GM21723 (cell line): ENCODE results near the gene CLEC4E.
"Not testable (repeated sequence)": the region's sequence is repeated elsewhere in the genome, so short reads cannot be mapped to it uniquely, and the experiment has no call there.

Experiments
- ATAC-seq: cut with Tn5 transposase; IDR thresholded peaks from one replicate; pipeline ENCODE4 v1.9.1; 2021; ENCODE audit warnings: mild to moderate bottlenecking, moderate library complexity; ENCODE audit not compliant: unreplicated experiment

CLEC4E gene, protein sequence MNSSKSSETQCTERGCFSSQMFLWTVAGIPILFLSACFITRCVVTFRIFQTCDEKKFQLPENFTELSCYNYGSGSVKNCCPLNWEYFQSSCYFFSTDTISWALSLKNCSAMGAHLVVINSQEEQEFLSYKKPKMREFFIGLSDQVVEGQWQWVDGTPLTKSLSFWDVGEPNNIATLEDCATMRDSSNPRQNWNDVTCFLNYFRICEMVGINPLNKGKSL

DNA sequence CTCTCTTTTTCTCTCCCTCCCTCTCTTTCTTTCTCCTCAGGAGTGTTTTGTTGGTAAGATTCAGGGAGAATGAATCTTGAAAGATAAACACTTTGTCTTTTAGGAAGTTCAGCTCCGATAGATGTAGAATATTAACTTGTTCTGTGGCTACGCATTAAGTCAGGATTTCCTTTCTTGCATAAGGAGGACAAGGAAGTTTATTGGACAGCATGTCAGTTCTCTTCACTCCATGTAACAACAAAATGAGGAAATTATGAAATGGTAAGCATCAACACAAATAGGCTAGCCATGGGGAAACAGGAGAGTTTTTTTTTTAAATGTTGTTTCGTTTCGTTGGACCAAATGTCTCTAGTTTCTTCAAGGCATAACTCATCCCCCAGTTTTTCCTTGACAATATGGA lies at the start of gene CLEC4E:
CLEC4E (minus strand) TSS at position 75 of the 400 bp plus-strand sequence. CDS start 108 bp downstream, outside the sequence.
- ATAC-seq, result not testable (repeated sequence)

- ATAC-seq, result no peak
These were observed 49.0 kb upstream of the CLEC4E start for GRCh38 chr12:8589679-8590078.

DNA sequence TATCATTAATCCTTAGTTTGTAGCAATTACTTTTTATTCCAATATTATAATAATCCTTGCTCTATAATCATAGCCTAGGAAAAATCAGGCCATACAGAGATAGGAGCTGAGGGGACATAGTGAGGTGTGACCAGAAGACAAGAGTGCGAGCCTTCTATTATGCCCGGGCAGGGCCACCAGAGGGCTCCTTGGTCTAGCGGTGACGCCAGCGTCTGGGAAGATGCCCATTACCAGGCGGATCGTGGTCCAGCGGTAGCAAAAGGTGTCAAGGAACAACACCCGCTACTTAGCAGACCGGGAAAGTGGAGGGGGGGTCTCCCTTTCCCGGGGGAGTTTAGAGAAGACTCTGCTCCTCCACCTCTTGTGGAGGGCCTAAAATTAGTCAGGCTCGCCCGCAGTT lies 43.8 kb upstream of the CLEC4E start:
- not testable (repeated sequence) for ATAC-seq

GRCh38 chr12:8584004-8584403 lies 43.3 kb upstream of the CLEC4E start:
- ATAC-seq, result no peak

DNA sequence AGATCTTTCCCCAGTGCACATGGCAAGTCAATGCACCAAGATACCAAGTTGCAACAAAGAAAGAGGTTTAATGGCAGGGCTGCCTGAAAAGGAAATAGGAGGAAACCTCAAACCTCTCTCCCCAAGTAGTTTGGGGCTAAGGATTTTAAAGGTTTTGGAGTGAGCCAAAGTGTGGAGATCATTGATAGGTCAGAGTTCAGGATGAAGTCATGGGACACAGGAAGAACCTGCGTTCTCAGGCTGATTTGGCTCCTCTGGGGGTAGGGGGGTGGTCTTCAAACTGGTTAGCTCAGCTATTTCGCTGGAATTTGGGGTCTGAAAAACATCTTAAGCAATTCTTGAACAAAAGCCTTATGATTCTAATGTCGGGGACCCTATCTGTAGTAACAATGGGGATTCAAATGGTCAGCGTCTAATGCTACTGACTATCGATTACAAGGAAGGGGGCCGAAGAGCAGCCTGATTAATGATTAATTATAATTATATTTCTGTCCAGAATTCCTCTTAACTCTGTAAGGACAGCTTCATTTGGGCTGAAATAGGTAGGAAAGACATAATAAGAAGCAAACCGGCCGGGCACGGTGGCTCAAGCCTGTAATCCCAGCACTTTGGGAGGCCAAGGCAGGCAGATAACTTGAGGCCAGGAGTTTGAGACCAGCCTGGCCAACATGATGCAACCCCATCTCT lies 40.5 kb upstream of the CLEC4E start:
- ATAC-seq, result no peak

GRCh38 chr12:8577879-8578278 lies 37.2 kb upstream of the CLEC4E start:
- no peak for ATAC-seq

DNA sequence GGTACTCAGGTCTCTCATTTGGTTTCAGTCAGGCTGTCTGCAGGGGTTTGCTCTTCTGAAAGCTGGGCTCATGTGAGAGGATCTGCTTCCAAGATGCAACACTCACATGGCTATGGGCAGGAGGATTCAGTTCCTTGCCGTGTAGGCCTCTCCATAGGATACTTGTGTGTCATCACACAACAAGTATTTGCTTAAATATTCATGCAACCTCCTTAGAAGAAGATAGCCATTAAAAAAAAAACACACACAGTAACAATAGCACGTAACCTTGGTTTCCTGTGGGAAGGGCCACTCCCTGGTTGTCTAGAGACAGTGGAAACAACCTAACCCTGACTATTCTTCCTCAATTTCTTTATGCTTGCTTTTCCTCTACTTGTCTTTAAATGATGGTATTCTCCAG lies 31.8 kb upstream of the CLEC4E start:
- ATAC-seq, result no peak

DNA sequence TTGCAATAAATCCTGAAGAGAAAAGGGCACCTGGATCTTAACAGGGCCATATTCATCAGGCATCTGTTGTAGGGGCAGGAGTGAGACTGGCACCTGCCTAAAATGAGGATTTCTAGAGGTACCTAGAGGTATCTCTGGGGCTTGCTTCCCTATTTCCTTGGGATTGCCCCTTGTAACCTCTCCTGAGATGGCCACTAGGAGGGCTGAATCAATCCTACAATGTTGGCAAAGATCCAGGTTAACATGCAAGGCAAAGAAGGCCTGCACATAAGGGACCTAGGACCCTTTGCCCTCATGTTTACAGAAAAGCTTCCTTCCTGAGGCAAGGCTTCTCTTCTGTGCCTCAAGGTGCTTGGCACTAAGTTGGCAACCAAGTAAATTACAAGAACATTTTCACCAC lies 25.8 kb upstream of the CLEC4E start:
- no peak for ATAC-seq

- not testable (repeated sequence) for ATAC-seq
These were observed 25.3 kb upstream of the CLEC4E start for GRCh38 chr12:8566052-8566451.

DNA sequence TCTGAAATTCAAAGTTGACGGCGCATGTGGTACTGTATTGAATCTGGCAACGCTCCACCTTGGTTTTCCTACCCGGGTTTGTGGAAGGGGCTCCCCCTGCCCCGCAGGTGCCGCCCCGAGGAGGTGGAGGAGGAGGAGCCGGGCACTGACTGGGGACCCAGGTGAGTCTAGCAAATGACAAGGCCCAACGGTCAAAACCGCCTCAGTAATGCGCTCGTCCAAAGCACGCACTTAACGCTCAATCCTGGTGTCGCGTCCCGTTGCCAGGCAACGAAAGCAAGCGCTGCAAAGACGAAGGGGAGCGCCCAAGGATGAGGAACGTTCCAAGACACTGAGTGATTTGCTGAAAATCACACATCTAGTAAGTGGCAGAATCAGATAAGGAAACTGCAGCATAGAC lies 24.0 kb upstream of the CLEC4E start:
- no peak for ATAC-seq

GRCh38 chr12:8563356-8563755 lies 22.7 kb upstream of the CLEC4E start:
- ATAC-seq, result no peak

DNA sequence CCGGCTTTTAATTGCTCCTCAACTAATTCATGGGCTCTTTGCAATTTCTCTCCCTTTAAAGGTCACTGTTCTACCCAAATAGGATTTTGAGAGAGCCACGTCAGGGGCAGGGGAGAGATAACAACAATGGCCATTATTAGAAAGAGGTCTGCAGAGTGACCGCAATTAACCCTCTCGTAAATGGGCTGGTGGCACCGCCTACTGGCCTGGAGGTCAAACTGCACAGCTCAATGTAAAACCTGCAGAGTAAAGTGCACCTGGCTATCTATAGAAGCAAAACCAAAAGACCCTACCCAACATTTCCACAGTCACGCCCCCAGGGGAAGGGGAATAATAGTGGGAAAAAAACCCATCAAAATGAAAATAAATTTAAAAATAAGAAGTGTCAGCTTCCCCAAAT lies 21.6 kb upstream of the CLEC4E start:
- no peak for ATAC-seq

GRCh38 chr12:8561011-8561410 lies 20.3 kb upstream of the CLEC4E start:
- no peak for ATAC-seq

- no peak for ATAC-seq
These were observed 19.0 kb upstream of the CLEC4E start for GRCh38 chr12:8559676-8560075.

DNA sequence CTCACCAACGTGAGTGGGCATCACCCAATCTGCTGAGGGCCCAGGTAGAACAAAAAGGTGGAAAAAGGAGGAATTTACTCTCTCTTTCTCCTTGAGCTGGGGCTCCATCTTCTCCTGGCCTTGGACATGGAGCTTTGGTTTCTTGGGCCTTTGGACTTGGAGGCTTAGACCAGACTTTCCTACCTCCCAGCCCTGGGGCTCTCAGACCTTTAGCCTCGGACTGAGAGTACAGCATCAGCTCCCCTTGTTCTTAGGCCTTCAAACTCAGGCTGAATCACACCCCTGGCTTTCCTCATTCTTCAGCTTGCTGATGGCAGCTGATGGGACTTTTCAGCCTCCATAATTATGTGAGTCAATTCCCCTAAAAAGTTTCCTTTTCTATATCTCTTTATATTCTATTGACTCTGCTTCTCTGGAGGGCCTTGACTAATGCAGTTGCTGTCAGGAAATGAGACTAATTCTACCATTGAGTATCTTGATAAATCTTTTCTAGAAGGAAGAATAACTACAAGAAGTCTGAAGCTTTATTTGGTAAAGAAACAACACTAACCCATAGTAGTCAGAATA lies 15.9 kb upstream of the CLEC4E start:
- ATAC-seq, result no peak

DNA sequence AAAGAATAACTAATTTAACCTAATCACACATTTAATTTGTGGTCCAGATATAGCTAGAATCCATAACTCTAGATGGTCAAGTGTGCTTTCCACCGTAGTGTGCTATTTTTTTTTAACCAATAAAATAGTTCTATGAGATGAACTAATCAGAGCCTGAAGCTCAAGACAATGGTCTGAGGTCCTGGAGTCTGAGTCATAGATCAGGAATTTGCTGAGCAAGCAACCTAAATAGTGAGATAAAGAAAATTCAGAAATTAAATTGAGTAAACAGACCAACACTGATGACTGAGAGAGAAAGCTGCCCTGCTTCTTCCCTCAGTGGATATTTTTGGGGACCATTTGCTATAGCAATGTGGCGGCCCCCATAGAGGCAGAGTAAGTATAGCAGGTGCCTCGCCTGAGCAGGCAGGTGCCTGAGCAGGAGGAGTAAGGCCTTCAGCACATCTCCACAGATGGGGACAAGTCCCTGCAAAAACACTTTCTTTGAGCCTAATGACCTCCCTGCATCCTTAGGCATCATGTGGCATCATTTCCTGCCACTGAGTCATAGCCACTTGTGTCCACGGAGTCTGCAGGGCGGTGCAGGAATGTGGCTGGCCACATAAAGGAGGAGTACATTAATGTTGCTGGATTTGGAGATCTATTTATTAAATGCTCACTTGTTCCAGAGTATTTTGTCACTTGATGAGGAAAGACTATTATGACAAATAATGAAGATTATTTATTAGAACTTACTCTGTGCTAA lies 13.9 kb upstream of the CLEC4E start:
- ATAC-seq, result no peak

GRCh38 chr12:8553088-8553627 lies 12.5 kb upstream of the CLEC4E start:
- ATAC-seq, result no peak

- no peak for ATAC-seq
These were observed 8.7 kb upstream of the CLEC4E start for GRCh38 chr12:8549381-8549780.

DNA sequence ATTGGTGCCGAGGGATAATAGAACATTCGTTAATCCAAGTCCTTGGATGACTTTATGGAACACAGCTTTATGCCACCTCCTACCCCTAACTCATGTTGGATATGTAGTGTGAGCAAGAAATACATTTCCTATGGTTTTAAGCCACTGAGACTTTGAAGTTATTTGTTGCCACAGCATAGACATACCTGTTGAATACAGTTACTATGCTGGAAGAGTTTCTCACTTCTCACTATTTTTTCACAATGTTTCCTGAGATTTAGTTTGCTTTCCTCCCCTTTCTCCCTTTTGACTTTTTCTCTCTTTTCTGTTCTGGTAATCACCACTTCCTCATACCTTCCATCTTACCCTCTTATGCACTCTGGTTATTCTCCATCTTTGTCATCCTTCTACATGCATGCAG lies 7.5 kb upstream of the CLEC4E start:
- ATAC-seq, result no peak

DNA sequence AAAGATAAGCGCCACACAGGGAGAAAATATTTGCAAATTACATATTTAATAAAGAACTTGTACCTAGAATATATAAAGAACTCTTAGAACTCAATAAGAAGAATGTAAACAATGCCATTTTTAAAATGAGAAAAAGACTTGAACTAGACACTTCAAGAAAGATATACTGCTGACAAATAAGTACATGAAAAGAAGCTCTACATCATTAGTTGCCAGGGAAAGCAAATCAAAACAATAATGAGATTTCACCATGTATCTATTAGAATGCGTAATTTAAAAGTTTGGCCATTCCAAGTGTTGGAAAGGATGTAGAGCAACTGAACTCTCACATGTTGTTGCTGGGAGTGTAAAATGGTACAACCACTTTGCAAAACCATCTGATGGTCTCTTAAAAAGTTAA lies 6.9 kb upstream of the CLEC4E start:
- ATAC-seq, result no peak

GRCh38 chr12:8546591-8546990 lies 5.9 kb upstream of the CLEC4E start:
- ATAC-seq, result no peak
